Mononuclear cell (primary cell): ENCODE results near the gene EXOC4. TPM values are rescaled to one million over a fixed set of nuclear protein-coding genes. Genes with fewer than 3 reads are reported as not detected.
"Not testable (repeated sequence)": the region's sequence is repeated elsewhere in the genome, so short reads cannot be mapped to it uniquely, and the experiment has no call there.

Experiments
- H3K27me3 ChIP-seq: 2 replicates; pipeline ENCODE4 v1.6.0; 2011; ENCODE audit warnings: low read length, control low read depth; ENCODE audit not compliant: insufficient read depth
- H3K4me1 ChIP-seq: 2 replicates; pipeline ENCODE4 v1.5.1; 2011; ENCODE audit warnings: mild to moderate bottlenecking, low read length, control low read depth; ENCODE audit not compliant: insufficient read depth
- H3K4me3 ChIP-seq: 2 replicates; pipeline ENCODE4 v1.5.1; 2011; ENCODE audit warnings: mild to moderate bottlenecking, low read length, moderate library complexity
- H3K9me3 ChIP-seq: 2 replicates; pipeline ENCODE4 v1.5.1; 2011; ENCODE audit warnings: low read depth, mild to moderate bottlenecking, control low read depth, low read length
- total RNA-seq: library from RNA; depleted of rRNA; stranded (reverse); fragments of >200 nt; gene quantifications from one replicate; pipeline ENCODE4 v1.2.3, GENCODE V29; 2012

Gene EXOC4
- total RNA-seq, 1 donor, result 106 TPM

- Histone ChIP-seq H3K27me3 (no peaks in the 10 kb centered on the region), H3K9me3 (no peaks in the 10 kb centered on the region), H3K4me1 (peaks cover 8% of the 10 kb centered on the region), H3K4me3 (no peak overlapping the region)
Observed at GRCh38 chr7:133633055-133633454, 380.2 kb downstream of the EXOC4 start.

DNA sequence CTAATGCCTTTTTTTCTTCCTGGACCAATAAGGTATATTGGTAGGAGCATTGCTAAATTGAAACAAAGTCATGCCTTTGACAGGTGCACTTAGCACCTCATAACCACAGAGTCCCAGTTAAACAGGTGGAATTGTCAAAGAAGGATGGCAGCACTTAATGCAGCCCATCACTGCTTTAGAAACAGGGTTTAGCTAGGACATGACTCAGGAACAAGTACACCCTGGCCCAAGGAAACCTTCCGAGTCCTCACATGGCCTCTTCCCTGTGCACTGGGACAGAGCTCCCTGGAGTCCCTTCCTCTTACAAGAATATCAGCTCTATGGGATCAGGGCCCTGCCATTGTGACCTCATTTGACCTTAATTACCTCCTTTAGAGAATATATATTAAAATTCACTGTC, 382.7 kb downstream of the EXOC4 start:
- peaks cover 8% of the 10 kb centered on the region for H3K4me1 ChIP-seq
- no peaks in the 10 kb centered on the region for H3K9me3 ChIP-seq
- no peak overlapping the region for H3K4me3 ChIP-seq
- H3K27me3 ChIP-seq, result no peaks in the 10 kb centered on the region

DNA sequence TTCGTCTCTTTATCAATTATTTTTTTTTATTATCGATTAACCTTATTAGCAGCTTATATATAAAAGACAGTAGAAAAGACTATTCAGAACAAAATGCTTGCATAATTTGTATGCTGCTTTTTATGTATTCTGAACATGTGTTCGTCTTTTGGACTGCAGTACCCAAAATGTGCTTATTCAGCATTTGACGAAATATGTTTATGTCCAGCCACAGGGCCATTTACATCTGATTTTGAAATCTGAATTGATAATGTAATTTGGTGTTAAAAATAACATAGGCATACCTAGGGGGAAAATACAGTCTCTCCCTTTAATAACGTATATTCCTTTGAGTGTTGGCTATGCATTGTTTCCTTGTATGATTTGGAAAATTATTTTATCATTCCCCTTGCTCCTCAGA, 386.0 kb downstream of the EXOC4 start:
- Histone ChIP-seq H3K4me1 (no peaks in the 10 kb centered on the region), H3K4me3 (no peak overlapping the region), H3K27me3 (no peaks in the 10 kb centered on the region), H3K9me3 (no peaks in the 10 kb centered on the region)

- H3K4me1 ChIP-seq, result peaks cover 8% of the 10 kb centered on the region
- H3K27me3 ChIP-seq, result no peaks in the 10 kb centered on the region
- no peak overlapping the region for H3K4me3 ChIP-seq
- no peaks in the 10 kb centered on the region for H3K9me3 ChIP-seq
Observed at GRCh38 chr7:133641436-133641835, 388.6 kb downstream of the EXOC4 start.

- peaks cover 18% of the 10 kb centered on the region for H3K4me1 ChIP-seq
- H3K4me3 ChIP-seq, result no peak overlapping the region
- H3K9me3 ChIP-seq, result no peaks in the 10 kb centered on the region
- H3K27me3 ChIP-seq, result no peaks in the 10 kb centered on the region
Observed at GRCh38 chr7:133642907-133643306, 390.0 kb downstream of the EXOC4 start.

- H3K9me3 ChIP-seq, H3K27me3 ChIP-seq, H3K4me3 ChIP-seq: not testable (repeated sequence)
- peaks cover 18% of the 10 kb centered on the region for H3K4me1 ChIP-seq
Observed at GRCh38 chr7:133643652-133644051, 390.8 kb downstream of the EXOC4 start.

GRCh38 chr7:133645884-133646391, 393.1 kb downstream of the EXOC4 start:
- Histone ChIP-seq H3K4me3 (no peak overlapping the region), H3K27me3 (no peaks in the 10 kb centered on the region), H3K9me3 (no peaks in the 10 kb centered on the region), H3K4me1 (peaks cover 18% of the 10 kb centered on the region)

GRCh38 chr7:133646472-133647315, 393.8 kb downstream of the EXOC4 start:
- Histone ChIP-seq H3K4me3 (no peak overlapping the region), H3K27me3 (no peaks in the 10 kb centered on the region)

DNA sequence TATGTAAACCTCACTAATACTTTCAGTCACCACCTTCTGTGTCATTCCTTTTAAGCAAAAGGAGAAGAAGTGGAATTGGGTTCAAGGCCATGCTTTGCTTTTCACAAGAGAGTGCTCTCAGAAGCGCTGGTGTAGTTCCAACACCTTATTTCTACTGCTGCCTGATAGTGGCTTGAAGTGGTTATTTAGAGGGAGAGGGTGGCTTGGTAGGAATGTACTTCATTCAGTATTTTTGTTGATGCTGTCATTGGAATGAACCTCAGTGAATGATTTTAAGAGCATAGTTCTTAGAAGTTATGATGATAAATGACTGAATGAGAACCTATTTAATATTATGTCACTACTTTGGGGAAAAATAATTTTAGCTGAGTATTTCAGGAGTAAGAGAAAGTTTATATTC, 396.7 kb downstream of the EXOC4 start:
- no peaks in the 10 kb centered on the region for H3K9me3 ChIP-seq

More at GRCh38 chr7:133646472-133647315, 393.8 kb downstream of the EXOC4 start:
- Histone ChIP-seq H3K9me3 (no peaks in the 10 kb centered on the region), H3K4me1 (peaks cover 18% of the 10 kb centered on the region)

DNA sequence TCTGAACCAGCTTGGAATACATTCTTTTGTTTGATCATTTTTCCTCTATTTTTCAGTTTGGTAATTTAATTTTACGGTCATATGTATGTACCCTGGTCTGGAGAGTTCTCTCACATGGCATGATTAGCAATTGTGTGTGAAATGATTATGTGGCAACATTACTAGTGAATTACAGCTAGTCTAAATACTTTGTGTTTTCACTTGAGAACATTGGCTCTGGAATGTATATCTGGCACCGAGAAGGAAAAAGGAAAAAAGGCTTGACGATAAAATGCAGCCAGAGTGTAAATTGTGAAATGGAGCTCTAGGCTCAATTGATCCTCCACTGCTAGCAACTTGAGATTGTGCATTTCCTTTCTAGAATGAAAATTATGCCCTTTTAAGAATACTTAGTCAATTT, 397.2 kb downstream of the EXOC4 start:
- no peaks in the 10 kb centered on the region for H3K9me3 ChIP-seq
- no peaks in the 10 kb centered on the region for H3K27me3 ChIP-seq
- H3K4me3 ChIP-seq, result no peak overlapping the region
- H3K4me1 ChIP-seq, result peaks cover 18% of the 10 kb centered on the region

More for the DNA sequence above, 396.7 kb downstream of the EXOC4 start:
- no peak overlapping the region for H3K4me3 ChIP-seq
- peaks cover 18% of the 10 kb centered on the region for H3K4me1 ChIP-seq
- H3K27me3 ChIP-seq, result no peaks in the 10 kb centered on the region

- Histone ChIP-seq H3K4me3 (no peak overlapping the region), H3K9me3 (no peaks in the 10 kb centered on the region), H3K4me1 (peaks cover 13% of the 10 kb centered on the region), H3K27me3 (no peaks in the 10 kb centered on the region)
Observed at GRCh38 chr7:133650487-133651300, 397.8 kb downstream of the EXOC4 start.

DNA sequence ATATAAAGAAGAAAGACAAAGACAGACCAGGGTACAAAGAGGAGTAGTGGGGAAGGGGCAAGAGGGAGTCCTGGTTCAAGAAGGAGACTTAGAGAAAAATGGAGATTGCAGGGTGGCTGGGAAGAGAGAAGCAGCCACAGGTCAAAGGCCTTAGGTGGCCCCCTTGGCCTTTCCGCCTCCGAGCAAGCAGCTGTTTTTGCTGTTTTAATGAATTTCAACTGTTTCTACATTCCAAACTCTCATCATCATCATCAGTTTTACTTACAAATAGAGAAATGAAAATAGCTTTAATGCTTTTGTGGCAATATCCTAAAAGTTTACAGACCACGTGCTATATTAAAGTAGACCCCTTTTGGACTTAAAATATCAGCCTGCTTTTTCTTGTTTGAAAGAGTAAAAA, 399.7 kb downstream of the EXOC4 start:
- Histone ChIP-seq H3K4me1 (peaks cover under 1% of the 10 kb centered on the region), H3K9me3 (no peaks in the 10 kb centered on the region), H3K4me3 (no peak overlapping the region)

GRCh38 chr7:133654547-133654946, 401.7 kb downstream of the EXOC4 start:
- no peaks in the 10 kb centered on the region for H3K27me3 ChIP-seq
- no peaks in the 10 kb centered on the region for H3K9me3 ChIP-seq
- H3K4me1 ChIP-seq, result no peaks in the 10 kb centered on the region
- H3K4me3 ChIP-seq, result no peak overlapping the region

More for the DNA sequence above, 399.7 kb downstream of the EXOC4 start:
- H3K27me3 ChIP-seq, result no peaks in the 10 kb centered on the region

DNA sequence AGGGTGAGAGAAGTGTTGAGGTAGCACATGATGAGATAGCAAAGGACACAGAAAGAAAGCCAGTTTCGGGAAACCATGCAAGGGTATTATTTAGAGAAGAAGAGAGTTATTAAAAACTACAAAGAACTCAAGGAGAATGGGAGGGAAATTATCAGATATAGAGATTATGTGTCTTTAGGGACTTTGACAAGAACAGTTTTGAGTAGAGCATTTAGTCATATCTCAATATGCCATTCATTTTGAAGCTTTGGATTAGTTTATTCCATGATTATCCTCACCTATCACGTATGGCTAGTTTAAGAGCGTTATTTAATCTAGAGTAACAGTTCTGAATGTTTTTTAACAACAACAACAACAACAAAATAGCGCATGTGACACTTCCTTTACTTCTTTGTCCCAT, 409.4 kb downstream of the EXOC4 start:
- H3K4me1 ChIP-seq, result no peaks in the 10 kb centered on the region
- no peaks in the 10 kb centered on the region for H3K9me3 ChIP-seq
- no peak overlapping the region for H3K4me3 ChIP-seq
- no peaks in the 10 kb centered on the region for H3K27me3 ChIP-seq

GRCh38 chr7:133662830-133663229, 410.0 kb downstream of the EXOC4 start:
- Histone ChIP-seq H3K9me3 (no peaks in the 10 kb centered on the region), H3K4me3 (no peak overlapping the region), H3K4me1 (no peaks in the 10 kb centered on the region), H3K27me3 (no peaks in the 10 kb centered on the region)
